Effector memory CD8-positive, alpha-beta T cell (primary cell): ENCODE results near the gene NTRK3.
"Not testable (repeated sequence)": the region's sequence is repeated elsewhere in the genome, so short reads cannot be mapped to it uniquely, and the experiment has no call there.

Source experiments
- ATAC-seq: fragments of 150-1000 bp; cut with Tn5 transposase; replicated peaks from 2 replicates; pipeline ENCODE4 v1.10.0; 2021; ENCODE audit warnings: mild to moderate bottlenecking, moderate library complexity
- DNase-seq, 3 experiments: peaks; one replicate each; pipeline ENCODE4 v3.0.0; 2021
- H3K27ac Mint-ChIP-seq, 2 donors: one replicate each; pipeline ENCODE4 v1.8.0; 2022; ENCODE audit warnings: mild to moderate bottlenecking in 2 of 2, mixed read lengths in 2 of 2, moderate library complexity in 2 of 2
- H3K27me3 Mint-ChIP-seq, 2 donors: one replicate each; pipeline ENCODE4 v1.8.0; 2022; ENCODE audit warnings: mixed read lengths in 2 of 2
- H3K36me3 Mint-ChIP-seq: one replicate; pipeline ENCODE4 v1.8.0; 2022; ENCODE audit warnings: mild to moderate bottlenecking, moderate library complexity, mixed read lengths; ENCODE audit not compliant: insufficient read depth
- H3K4me1 Mint-ChIP-seq, 2 donors: one replicate each; pipeline ENCODE4 v1.8.0; 2022; ENCODE audit warnings: low read depth in 2 of 2, mixed read lengths in 2 of 2
- H3K4me3 Mint-ChIP-seq, 2 donors: one replicate each; pipeline ENCODE4 v1.8.0; 2022; ENCODE audit warnings: mild to moderate bottlenecking in 2 of 2, mixed read lengths in 2 of 2, moderate library complexity in 2 of 2
- H3K9me3 Mint-ChIP-seq, 2 donors: one replicate each; pipeline ENCODE4 v1.8.0; 2022; ENCODE audit warnings: mixed read lengths in 2 of 2

The NTRK3 gene

DNA sequence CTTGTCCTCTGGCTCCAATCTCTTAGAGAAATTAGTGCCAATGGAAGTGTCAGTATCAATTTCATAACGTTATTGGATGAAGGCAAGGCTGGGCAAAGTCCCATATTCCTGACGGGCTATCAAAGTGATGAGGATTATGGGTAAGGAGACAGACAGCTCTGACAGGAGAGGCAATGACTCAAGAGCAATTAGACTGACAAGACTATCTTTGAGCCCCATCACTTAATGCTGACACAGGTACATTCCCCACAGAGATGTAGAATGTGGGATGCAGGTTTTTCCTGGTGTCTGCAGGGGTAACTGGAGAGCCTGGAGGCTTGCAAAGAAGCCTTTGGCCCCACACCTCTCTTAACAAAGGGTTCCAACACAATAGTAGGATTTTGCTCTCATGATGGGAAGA lies 208.3 kb downstream of the NTRK3 start:
- ATAC-seq (no peak), DNase-seq (no peak)
- Mint-ChIP-seq H3K4me3 (no peak overlapping the region), H3K27ac (no peak overlapping the region), H3K9me3 (peaks cover 0 to 5% of the 10 kb centered on the region in 2 donors), H3K4me1 (no peaks in the 10 kb centered on the region), H3K36me3 (no peaks in the 10 kb centered on the region), H3K27me3 (peaks cover 0 to 21% of the 10 kb centered on the region in 2 donors)

DNA sequence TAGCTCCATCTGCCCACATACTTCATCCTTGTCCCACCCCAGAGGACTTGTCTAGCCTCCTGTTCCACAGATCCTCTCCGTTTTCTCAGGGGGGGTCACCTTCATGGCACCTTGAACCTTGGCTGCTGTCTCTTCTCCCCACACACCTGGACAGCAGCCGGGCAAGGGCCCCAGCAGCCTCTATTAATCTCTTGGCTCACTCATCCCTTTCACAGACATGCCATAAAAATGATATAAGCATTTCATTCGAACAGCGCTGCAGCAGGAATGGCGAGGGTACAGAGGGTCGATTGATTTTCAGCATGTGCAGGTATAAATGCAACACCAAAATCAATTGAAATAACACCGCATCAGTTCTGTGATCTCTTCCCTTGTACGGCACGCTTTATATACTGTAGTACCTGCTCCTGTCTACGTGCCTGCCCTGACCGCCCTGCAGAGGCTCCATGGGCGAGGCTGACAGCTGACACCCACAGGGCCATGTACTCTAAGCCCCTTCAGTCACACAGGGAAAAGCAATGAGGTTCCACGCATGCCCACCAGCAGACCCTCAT lies 209.9 kb downstream of the NTRK3 start:
- H3K9me3 Mint-ChIP-seq = peaks cover 0 to 6% of the 10 kb centered on the region in 2 donors
- no peak for DNase-seq
- no peak for ATAC-seq
- no peak overlapping the region for H3K4me3 Mint-ChIP-seq
- H3K36me3 Mint-ChIP-seq = no peaks in the 10 kb centered on the region
- no peaks in the 10 kb centered on the region for H3K4me1 Mint-ChIP-seq
- H3K27ac Mint-ChIP-seq = no peak overlapping the region
- peaks cover 0 to 21% of the 10 kb centered on the region in 2 donors for H3K27me3 Mint-ChIP-seq

DNA sequence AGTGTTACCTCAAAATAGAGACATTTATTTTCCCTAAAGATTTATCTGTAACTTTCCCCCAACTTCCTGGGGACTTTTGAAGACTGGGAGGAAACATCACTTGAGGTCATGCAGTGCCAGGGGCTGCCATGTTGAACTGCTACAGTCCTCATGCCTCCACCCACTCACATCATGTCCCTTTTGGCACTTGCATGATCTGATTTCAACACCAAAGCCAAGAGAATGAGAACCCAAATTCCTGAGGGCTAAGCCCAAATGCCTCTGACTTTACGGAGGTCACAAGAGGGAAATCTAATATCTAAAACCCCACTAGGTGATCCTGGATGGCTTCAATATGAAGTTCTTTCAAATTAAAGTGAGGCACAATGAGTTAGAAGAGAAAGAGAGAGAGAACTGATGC lies 213.1 kb downstream of the NTRK3 start:
- Mint-ChIP-seq H3K9me3 (peaks cover 0 to 4% of the 10 kb centered on the region in 2 donors), H3K27ac (no peak overlapping the region), H3K36me3 (no peaks in the 10 kb centered on the region), H3K4me3 (no peak overlapping the region), H3K4me1 (no peaks in the 10 kb centered on the region), H3K27me3 (peaks cover 0 to 12% of the 10 kb centered on the region in 2 donors)
- DNase-seq (no peak), ATAC-seq (no peak)

DNA sequence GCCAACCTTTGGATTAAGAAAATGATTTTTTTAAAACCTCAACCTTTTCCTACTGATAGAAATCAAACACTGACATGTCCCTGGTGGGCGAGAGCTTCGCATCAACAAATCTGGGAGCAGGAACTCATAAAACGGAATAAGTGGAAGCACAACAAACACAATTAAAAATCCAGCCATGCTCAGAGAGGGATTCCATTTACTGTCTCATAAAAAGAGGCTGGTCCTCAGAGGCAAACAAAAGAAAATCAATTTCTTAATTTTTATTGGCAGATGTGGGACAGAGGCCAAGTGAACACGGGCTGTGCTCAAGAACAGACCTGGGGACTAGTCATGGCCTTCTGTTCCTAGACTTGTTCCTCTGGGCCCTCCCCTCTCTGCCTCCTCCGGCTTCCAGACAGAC lies 214.5 kb downstream of the NTRK3 start:
- peaks cover 3 to 4% of the 10 kb centered on the region in 2 donors for H3K9me3 Mint-ChIP-seq
- no peak for ATAC-seq

DNA sequence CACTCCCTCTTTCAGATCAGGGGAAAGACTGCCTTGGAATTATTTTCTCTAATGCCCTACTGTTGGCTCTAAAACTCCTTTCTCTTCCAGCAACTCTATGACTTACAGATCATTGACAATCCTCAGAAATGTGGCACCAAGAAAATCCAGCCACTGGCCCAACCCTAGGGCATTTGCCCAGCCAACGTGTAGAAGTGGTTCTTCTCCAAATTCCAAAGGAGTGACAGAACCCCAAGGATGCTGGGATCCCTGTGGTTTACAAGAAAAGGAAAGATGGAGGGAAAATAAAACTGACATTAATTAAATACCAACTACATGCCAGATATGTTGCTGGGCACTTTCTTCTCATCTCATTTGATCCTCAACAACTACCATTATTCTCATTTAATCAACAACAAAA lies 216.0 kb downstream of the NTRK3 start:
- H3K27ac Mint-ChIP-seq = no peak overlapping the region
- H3K36me3 Mint-ChIP-seq = no peaks in the 10 kb centered on the region
- H3K4me1 Mint-ChIP-seq = no peaks in the 10 kb centered on the region
- H3K4me3 Mint-ChIP-seq = no peak overlapping the region
- H3K27me3 Mint-ChIP-seq = peaks cover 16 to 23% of the 10 kb centered on the region in 2 donors
- H3K9me3 Mint-ChIP-seq = peaks cover 3 to 11% of the 10 kb centered on the region in 2 donors
- DNase-seq (no peak), ATAC-seq (no peak)

More for the DNA sequence above, 214.5 kb downstream of the NTRK3 start:
- no peak overlapping the region for H3K4me3 Mint-ChIP-seq
- no peaks in the 10 kb centered on the region for H3K4me1 Mint-ChIP-seq
- H3K27me3 Mint-ChIP-seq = peaks cover under 1 to 21% of the 10 kb centered on the region in 2 donors
- no peak overlapping the region for H3K27ac Mint-ChIP-seq
- DNase-seq = no peak
- no peaks in the 10 kb centered on the region for H3K36me3 Mint-ChIP-seq

DNA sequence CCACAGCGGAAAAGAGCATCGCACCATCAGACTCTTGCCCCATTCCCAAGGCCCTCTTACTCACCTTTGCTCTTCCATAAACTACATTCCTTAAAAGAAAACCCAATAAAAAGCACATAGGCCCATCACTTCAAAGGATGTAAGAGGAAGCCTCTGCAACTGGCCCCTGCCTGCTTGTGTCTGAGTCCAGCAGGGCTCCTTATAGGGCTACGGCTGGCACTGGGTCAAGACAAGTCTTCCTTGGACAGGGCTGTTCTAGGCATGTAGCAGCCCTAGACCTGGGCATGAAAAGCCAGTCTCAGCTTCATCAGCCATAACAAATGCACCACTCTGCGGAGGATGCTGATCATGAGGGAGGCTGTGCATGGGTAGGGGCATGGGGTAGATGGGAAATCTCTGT lies 218.3 kb downstream of the NTRK3 start:
- ATAC-seq = no peak
- peaks cover 3 to 11% of the 10 kb centered on the region in 2 donors for H3K9me3 Mint-ChIP-seq
- H3K36me3 Mint-ChIP-seq = peaks cover 2% of the 10 kb centered on the region
- no peaks in the 10 kb centered on the region for H3K4me1 Mint-ChIP-seq
- H3K27me3 Mint-ChIP-seq = peaks cover 17 to 39% of the 10 kb centered on the region in 2 donors
- DNase-seq = no peak
- no peak overlapping the region for H3K27ac Mint-ChIP-seq
- H3K4me3 Mint-ChIP-seq = no peak overlapping the region

DNA sequence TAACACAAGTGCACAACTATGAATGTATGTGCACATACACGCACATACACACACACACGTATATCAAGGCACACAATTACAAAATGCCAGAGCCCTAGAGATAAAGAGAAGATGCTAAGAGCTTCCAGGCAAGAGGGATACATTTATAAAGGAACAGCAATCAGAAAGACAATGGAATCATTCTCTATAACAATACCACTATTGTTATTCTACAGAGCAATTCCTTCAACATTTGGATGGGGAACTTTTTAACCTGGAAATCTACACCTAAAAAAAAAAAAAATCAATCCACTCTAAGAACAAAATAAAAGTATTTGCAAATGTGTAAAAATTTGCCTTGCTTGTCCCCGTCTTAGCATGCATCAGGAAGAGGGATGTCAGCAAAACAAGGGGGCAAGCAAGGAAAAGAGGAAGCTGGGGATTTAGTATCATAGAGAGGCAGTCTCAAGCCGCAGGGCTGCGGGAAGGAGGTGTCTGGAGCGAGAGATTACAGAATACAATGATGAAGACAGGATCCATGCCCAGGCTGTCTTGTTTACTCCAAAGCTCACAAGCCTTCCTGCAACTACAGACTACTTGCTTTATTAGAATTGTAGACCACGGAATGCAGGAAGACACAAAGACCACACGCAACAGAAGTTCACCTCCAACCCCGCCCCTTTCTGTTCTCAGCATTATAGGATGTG lies 220.2 kb downstream of the NTRK3 start:
- ATAC-seq = no peak
- DNase-seq = no peak
- H3K4me1 Mint-ChIP-seq = no peaks in the 10 kb centered on the region
- peaks cover 2% of the 10 kb centered on the region for H3K36me3 Mint-ChIP-seq
- H3K27me3 Mint-ChIP-seq = peaks cover 17 to 49% of the 10 kb centered on the region in 2 donors
- H3K4me3 Mint-ChIP-seq = no peak overlapping the region
- H3K27ac Mint-ChIP-seq = no peak overlapping the region
- H3K9me3 Mint-ChIP-seq = peaks cover 2 to 11% of the 10 kb centered on the region in 2 donors

DNA sequence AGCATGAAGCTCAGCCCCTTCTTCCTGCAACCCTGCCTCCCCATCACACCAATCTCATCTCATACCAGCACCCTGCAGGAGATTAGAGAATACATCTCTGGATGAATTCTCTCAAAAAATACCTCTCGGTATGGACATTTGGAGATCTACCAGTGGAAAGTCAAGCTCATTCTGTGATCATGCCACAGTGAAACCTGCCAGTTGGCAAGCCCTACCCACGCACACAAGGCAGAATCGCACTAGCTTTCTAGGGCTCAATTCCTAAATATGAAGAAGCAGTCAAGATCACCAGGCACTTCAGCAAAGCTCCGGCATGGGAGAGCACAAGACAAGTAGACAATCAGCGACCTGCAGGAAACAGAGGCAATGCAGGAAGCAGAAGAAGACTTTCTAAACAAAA lies 221.2 kb downstream of the NTRK3 start:
- Mint-ChIP-seq H3K4me1 (no peaks in the 10 kb centered on the region), H3K4me3 (no peak overlapping the region), H3K27me3 (peaks cover 17 to 49% of the 10 kb centered on the region in 2 donors), H3K9me3 (peaks cover 2 to 11% of the 10 kb centered on the region in 2 donors), H3K36me3 (peaks cover 2% of the 10 kb centered on the region), H3K27ac (no peak overlapping the region)
- DNase-seq (no peak), ATAC-seq (no peak)

DNA sequence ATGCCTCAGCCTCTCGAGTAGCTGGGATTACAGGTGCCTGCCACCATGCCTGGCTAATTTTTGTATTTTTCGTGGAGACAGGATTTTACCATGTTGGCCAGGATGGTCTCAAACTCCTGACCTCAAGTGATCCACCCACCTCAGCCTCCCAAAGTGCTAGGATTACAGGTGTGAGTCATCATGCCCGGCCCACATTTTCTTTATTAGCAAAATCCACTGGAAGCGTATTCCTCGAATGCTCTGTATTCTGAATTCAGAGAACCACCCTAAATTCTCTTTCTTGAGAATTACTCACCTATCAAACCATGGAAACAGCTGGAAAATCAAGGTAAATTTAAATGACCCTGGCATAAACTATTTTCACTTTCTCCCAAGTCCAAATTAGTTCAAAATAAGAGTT lies 223.1 kb downstream of the NTRK3 start:
- H3K27ac Mint-ChIP-seq, DNase-seq, H3K36me3 Mint-ChIP-seq, ATAC-seq, H3K4me1 Mint-ChIP-seq, H3K4me3 Mint-ChIP-seq: not testable (repeated sequence)
- Mint-ChIP-seq H3K27me3 (peaks cover 17 to 49% of the 10 kb centered on the region in 2 donors), H3K9me3 (peaks cover 2 to 11% of the 10 kb centered on the region in 2 donors)

DNA sequence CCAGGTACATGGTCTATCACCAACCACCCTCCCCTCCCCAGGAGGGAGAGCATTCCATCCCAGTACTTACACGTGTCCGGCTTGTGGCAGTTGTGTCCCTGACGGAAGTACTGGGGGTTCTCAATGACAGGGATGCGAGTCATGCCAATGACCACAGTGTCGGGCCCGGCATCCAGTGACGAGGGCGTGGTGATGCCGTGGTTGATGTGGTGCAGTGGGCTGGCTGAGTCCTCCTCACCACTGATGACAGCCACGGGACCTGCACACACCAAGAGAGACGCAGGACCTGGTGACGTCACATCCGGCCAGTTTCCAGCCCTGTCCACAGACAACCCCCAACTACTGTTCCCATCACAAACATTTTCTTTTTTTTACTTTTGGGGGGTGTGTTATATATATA lies 223.8 kb downstream of the NTRK3 start:
- no peak for DNase-seq
- H3K27me3 Mint-ChIP-seq = peaks cover 17 to 47% of the 10 kb centered on the region in 2 donors

DNA sequence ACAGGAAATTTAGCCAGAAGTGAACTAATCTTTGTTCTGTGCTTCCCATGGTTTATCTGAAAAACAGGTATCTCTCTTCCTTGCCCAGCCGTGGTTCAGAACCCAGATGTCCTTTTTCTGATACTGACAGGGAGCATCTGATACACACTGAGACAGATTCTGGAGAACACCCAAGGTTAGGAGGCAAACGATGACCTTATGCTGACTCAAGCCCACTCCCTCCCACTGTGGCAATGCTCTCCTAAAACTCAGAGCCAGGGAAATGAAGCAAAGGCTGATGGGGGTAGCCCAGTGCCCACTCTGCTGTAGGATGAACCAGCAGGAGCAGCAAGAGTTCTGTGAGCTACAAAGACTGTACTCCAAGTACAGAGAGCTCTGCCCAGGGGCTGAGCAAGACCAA lies 225.1 kb downstream of the NTRK3 start:
- H3K27me3 Mint-ChIP-seq = peaks cover 11 to 34% of the 10 kb centered on the region in 2 donors
- peaks cover 2 to 11% of the 10 kb centered on the region in 2 donors for H3K9me3 Mint-ChIP-seq
- no peaks in the 10 kb centered on the region for H3K4me1 Mint-ChIP-seq
- ATAC-seq (no peak), DNase-seq (no peak)
- H3K27ac Mint-ChIP-seq = no peak overlapping the region
- no peak overlapping the region for H3K4me3 Mint-ChIP-seq
- peaks cover 2% of the 10 kb centered on the region for H3K36me3 Mint-ChIP-seq

More for the DNA sequence above, 223.8 kb downstream of the NTRK3 start:
- no peak overlapping the region for H3K27ac Mint-ChIP-seq
- peaks cover 2% of the 10 kb centered on the region for H3K36me3 Mint-ChIP-seq
- no peaks in the 10 kb centered on the region for H3K4me1 Mint-ChIP-seq
- H3K9me3 Mint-ChIP-seq = peaks cover 3 to 16% of the 10 kb centered on the region in 2 donors
- ATAC-seq = no peak
- H3K4me3 Mint-ChIP-seq = no peak overlapping the region

DNA sequence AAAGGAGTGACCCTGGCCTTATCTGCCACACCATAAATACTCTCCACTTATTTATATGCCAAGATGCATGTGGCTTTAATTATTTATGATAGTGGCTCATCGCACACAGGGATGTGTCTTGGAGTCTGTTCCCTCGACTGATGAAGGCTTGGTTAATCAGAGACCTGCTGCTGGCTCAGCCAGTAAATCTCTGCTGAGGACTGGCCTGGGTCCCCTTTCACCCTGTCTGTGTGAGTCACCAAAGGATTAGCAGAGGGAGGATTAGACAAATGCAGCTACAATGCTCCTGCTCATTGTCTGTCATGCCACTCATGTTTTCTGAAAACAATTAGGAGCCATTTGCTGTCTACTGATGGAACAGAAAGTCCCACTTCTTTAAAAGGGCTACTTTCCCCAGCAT lies 226.8 kb downstream of the NTRK3 start:
- peaks cover 4 to 9% of the 10 kb centered on the region in 2 donors for H3K9me3 Mint-ChIP-seq
- no peak for ATAC-seq
- no peaks in the 10 kb centered on the region for H3K4me1 Mint-ChIP-seq
- H3K27me3 Mint-ChIP-seq = peaks cover 0 to 18% of the 10 kb centered on the region in 2 donors
- H3K27ac Mint-ChIP-seq = no peak overlapping the region
- no peak overlapping the region for H3K4me3 Mint-ChIP-seq
- no peak for DNase-seq
- no peaks in the 10 kb centered on the region for H3K36me3 Mint-ChIP-seq

DNA sequence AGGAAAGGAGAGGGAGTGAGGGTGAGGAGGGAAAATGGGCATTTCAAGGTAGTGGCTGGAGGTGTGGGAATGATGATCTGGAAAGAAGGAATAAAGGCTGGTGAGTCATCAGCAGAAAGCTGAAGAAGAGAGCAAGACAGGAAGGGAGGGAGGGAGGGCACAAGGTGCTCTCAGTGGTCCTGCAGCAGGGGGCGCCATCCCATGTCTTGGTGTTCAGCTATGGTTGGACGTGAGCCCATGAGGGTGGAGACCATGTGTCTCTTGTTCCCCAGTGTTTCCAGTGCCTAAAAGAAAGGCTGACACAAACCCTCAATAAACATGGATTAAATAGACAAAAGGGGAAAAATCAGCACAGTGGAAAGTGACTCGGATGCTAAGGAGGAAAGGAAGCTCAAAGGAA lies 228.5 kb downstream of the NTRK3 start:
- Mint-ChIP-seq H3K4me3 (no peak overlapping the region), H3K4me1 (no peaks in the 10 kb centered on the region), H3K27ac (no peak overlapping the region), H3K36me3 (no peaks in the 10 kb centered on the region), H3K9me3 (peaks cover 4 to 17% of the 10 kb centered on the region in 2 donors), H3K27me3 (peaks cover 0 to 22% of the 10 kb centered on the region in 2 donors)
- ATAC-seq (no peak), DNase-seq (no peak)

DNA sequence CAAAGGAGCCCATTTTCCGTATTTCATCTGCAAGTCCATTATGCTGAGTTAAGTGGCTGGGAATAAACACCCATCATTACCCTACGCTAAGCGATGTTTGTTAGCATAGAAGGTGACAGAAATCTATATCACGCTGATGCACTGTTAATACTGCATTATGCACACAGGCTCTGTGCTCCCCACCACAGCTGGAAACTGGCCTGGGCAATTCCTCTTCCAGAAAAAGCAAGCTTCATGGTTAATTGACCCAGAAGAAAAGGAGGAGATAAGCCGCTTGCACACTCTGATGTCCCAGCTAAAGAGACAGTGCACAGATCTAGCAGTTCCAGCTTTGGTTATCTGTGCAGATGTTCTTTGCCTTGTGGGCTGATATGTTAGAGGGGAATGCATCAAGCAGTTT lies 232.6 kb downstream of the NTRK3 start:
- no peak overlapping the region for H3K27ac Mint-ChIP-seq
- H3K27me3 Mint-ChIP-seq = peaks cover 0 to 23% of the 10 kb centered on the region in 2 donors
- peaks cover 4 to 17% of the 10 kb centered on the region in 2 donors for H3K9me3 Mint-ChIP-seq
- ATAC-seq = no peak
- H3K4me3 Mint-ChIP-seq = no peak overlapping the region
- no peaks in the 10 kb centered on the region for H3K36me3 Mint-ChIP-seq
- DNase-seq = no peak
- H3K4me1 Mint-ChIP-seq = no peaks in the 10 kb centered on the region
